HG03103 (cell line): ENCODE data around the gene CLDN9.

ENCODE experiments used
- ATAC-seq: cut with Tn5 transposase; IDR thresholded peaks from one replicate; pipeline ENCODE4 v1.9.1; 2021; ENCODE audit warnings: low read depth; ENCODE audit not compliant: unreplicated experiment

CLDN9 gene

GRCh38 chr16:3028716-3029319 is 16.1 kb downstream of the CLDN9 start:
- ATAC-seq, result no peak

GRCh38 chr16:3029491-3030221 is 16.9 kb downstream of the CLDN9 start:
- ATAC-seq, result no peak

- ATAC-seq, result no peak
These were observed 17.8 kb downstream of the CLDN9 start for GRCh38 chr16:3030222-3031212.

GRCh38 chr16:3032624-3033023 is 19.9 kb downstream of the CLDN9 start:
- no peak for ATAC-seq

- no peak for ATAC-seq
These were observed 22.7 kb downstream of the CLDN9 start for GRCh38 chr16:3035289-3035971.

- ATAC-seq, result no peak
These were observed 23.4 kb downstream of the CLDN9 start for GRCh38 chr16:3035972-3036725.

GRCh38 chr16:3036726-3037315 is 24.1 kb downstream of the CLDN9 start, which contains the start of gene BICDL2:
Gene BICDL2 (minus strand): TSS chr16:3036944. CDS start chr16:3035496, 1,448 bp downstream.
- ATAC-seq, result no peak

GRCh38 chr16:3038256-3038655 is 25.5 kb downstream of the CLDN9 start:
- no peak for ATAC-seq

GRCh38 chr16:3038896-3039295 is 26.2 kb downstream of the CLDN9 start:
- ATAC-seq, result no peak

- ATAC-seq, result no peak
These were observed 29.7 kb downstream of the CLDN9 start for GRCh38 chr16:3042376-3042775.

GRCh38 chr16:3044708-3045107 is 32.0 kb downstream of the CLDN9 start:
- ATAC-seq, result no peak

- no peak for ATAC-seq
These were observed 33.3 kb downstream of the CLDN9 start, which contains the start of gene MMP25 for GRCh38 chr16:3045758-3046640. Gene MMP25 (plus strand): TSS chr16:3046561. CDS start chr16:3046918, 357 bp downstream.

GRCh38 chr16:3046641-3047386 is 34.1 kb downstream of the CLDN9 start:
- ATAC-seq, result no peak

- no peak for ATAC-seq
These were observed 34.6 kb downstream of the CLDN9 start for GRCh38 chr16:3047387-3047720.

- no peak for ATAC-seq
These were observed 37.3 kb downstream of the CLDN9 start for GRCh38 chr16:3049921-3050481.

- ATAC-seq, result no peak
These were observed 37.8 kb downstream of the CLDN9 start for GRCh38 chr16:3050487-3050886.

GRCh38 chr16:3051009-3051408 is 38.3 kb downstream of the CLDN9 start:
- ATAC-seq, result no peak
